HepG2 (cell line): ENCODE data around the gene IQCC. TPM values are rescaled to one million over a fixed set of nuclear protein-coding genes. Genes with fewer than 3 reads are reported as not detected.

ENCODE experiments used
- ARHGAP35 ChIP-seq: sonication (generic); formaldehyde crosslinking; IDR thresholded peaks from 2 replicates; pipeline ENCODE4 v1.9.0; 2022; ENCODE audit warnings: mild to moderate bottlenecking, inconsistent platforms, moderate library complexity, missing genetic modification reagents, borderline replicate concordance
- BORCS8-MEF2B ChIP-seq: sonication (generic); formaldehyde crosslinking; IDR thresholded peaks from 2 replicates; pipeline ENCODE4 v1.8.0; 2022; ENCODE audit warnings: mild to moderate bottlenecking, missing genetic modification reagents
- CCDC6 ChIP-seq: sonication (generic); formaldehyde crosslinking; IDR thresholded peaks from 2 replicates; pipeline ENCODE4 v1.8.1; 2022; ENCODE audit warnings: mild to moderate bottlenecking, missing genetic modification reagents, moderate library complexity
- ELF3 ChIP-seq: IDR thresholded peaks from 2 replicates; pipeline ENCODE4 v1.6.1; 2016; ENCODE audit warnings: missing genetic modification reagents, missing compliant biosample characterization
- FIP1L1 ChIP-seq: fragments of 200-400 bp; formaldehyde crosslinking; IDR thresholded peaks from 2 replicates; pipeline ENCODE4 v1.6.1; 2018; ENCODE audit warnings: low read depth, mild to moderate bottlenecking, low read length, moderate library complexity, borderline replicate concordance; ENCODE audit not compliant: insufficient read depth
- FOXO1 ChIP-seq: sonication (generic); formaldehyde crosslinking; IDR thresholded peaks from 2 replicates; pipeline ENCODE4 v1.4.0; 2020; ENCODE audit warnings: missing genetic modification reagents
- HDAC1 ChIP-seq: sonication (generic); formaldehyde crosslinking; IDR thresholded peaks from 2 replicates; pipeline ENCODE4 v1.5.1; 2020; ENCODE audit warnings: mild to moderate bottlenecking, missing genetic modification reagents
- HOXA3 ChIP-seq: sonication (generic); formaldehyde crosslinking; IDR thresholded peaks from 2 replicates; pipeline ENCODE4 v1.5.0; 2020; ENCODE audit warnings: missing genetic modification reagents
- LCORL ChIP-seq, 2 experiments: fragments of 450-650 bp in 1 of 2; sonication (generic) in 1 of 2; formaldehyde crosslinking in 1 of 2; IDR thresholded peaks; 2 replicates each; pipeline versions ENCODE4 v1.5.0 to v1.6.1; 2017 to 2020; ENCODE audit warnings: antibody characterized with exemption in 1 of 2, missing genetic modification reagents in 1 of 2
- MED1 ChIP-seq: sonication (generic); formaldehyde crosslinking; IDR thresholded peaks from 2 replicates; pipeline ENCODE4 v1.4.0; 2020; ENCODE audit warnings: missing genetic modification reagents
- POGZ ChIP-seq: sonication (generic); formaldehyde crosslinking; IDR thresholded peaks from 2 replicates; pipeline ENCODE4 v1.4.0; 2020; ENCODE audit warnings: mild to moderate bottlenecking, missing genetic modification reagents
- RBAK ChIP-seq: sonication (generic); formaldehyde crosslinking; IDR thresholded peaks from 2 replicates; pipeline ENCODE4 v1.5.1; 2020; ENCODE audit warnings: mild to moderate bottlenecking, missing genetic modification reagents
- RXRA ChIP-seq: sonication (generic); formaldehyde crosslinking; IDR thresholded peaks from 2 replicates; pipeline ENCODE4 v1.5.1; 2020; ENCODE audit warnings: missing genetic modification reagents
- SETDB1 ChIP-seq: sonication (generic); formaldehyde crosslinking; IDR thresholded peaks from 2 replicates; pipeline ENCODE4 v1.5.1; 2020; ENCODE audit warnings: missing genetic modification reagents, mild to moderate bottlenecking, borderline replicate concordance
- SP4 ChIP-seq: sonication (generic); formaldehyde crosslinking; IDR thresholded peaks from 2 replicates; pipeline ENCODE4 v1.8.1; 2023; ENCODE audit warnings: mild to moderate bottlenecking, missing genetic modification reagents
- TSC22D2 ChIP-seq: sonication (generic); formaldehyde crosslinking; IDR thresholded peaks from 2 replicates; pipeline ENCODE4 v1.5.1; 2020; ENCODE audit warnings: missing genetic modification reagents, mild to moderate bottlenecking, borderline replicate concordance
- ZNF20 ChIP-seq: sonication (generic); formaldehyde crosslinking; IDR thresholded peaks from 2 replicates; pipeline ENCODE4 v1.4.0; 2020; ENCODE audit warnings: mild to moderate bottlenecking, moderate library complexity, missing genetic modification reagents
- ZNF207 ChIP-seq: fragments of 450-650 bp; IDR thresholded peaks from 2 replicates; pipeline ENCODE4 v1.6.1; 2016; ENCODE audit warnings: antibody characterized with exemption, borderline replicate concordance
- ZNF501 ChIP-seq: sonication (generic); formaldehyde crosslinking; IDR thresholded peaks from 2 replicates; pipeline ENCODE4 v1.5.1; 2020; ENCODE audit warnings: mild to moderate bottlenecking, moderate library complexity, missing genetic modification reagents
- ZNF546 ChIP-seq: sonication (generic); formaldehyde crosslinking; conservative IDR thresholded peaks from 2 replicates; pipeline ENCODE4 v1.8.1; 2023; ENCODE audit warnings: mild to moderate bottlenecking, missing genetic modification reagents
- ZNF549 ChIP-seq: sonication (generic); formaldehyde crosslinking; IDR thresholded peaks from 2 replicates; pipeline ENCODE4 v1.5.0; 2020; ENCODE audit warnings: missing genetic modification reagents
- ZNF577 ChIP-seq: sonication (generic); formaldehyde crosslinking; IDR thresholded peaks from 2 replicates; pipeline ENCODE4 v1.4.0; 2020; ENCODE audit warnings: mild to moderate bottlenecking, low read depth, missing genetic modification reagents, borderline replicate concordance
- ZNF615 ChIP-seq: sonication (generic); formaldehyde crosslinking; IDR thresholded peaks from 2 replicates; pipeline ENCODE4 v1.5.0; 2020; ENCODE audit warnings: mild to moderate bottlenecking, missing genetic modification reagents, borderline replicate concordance
- ZNF724P ChIP-seq: sonication (generic); formaldehyde crosslinking; IDR thresholded peaks from 2 replicates; pipeline ENCODE4 v1.8.0; 2022; ENCODE audit warnings: missing genetic modification reagents, borderline replicate concordance
- polyA plus RNA-seq, 8 experiments: library from polyadenylated mRNA; depleted of rRNA in 3 of 8; stranded (reverse) in 7 of 8; unstranded in 1 of 8; fragments of >200 nt; fragmentation: Illumina TruSeq in 4 of 8; extraction: Trizol in 4 of 8; gene quantifications; 2 replicates each; pipeline versions ENCODE4 v1.2.1 to v1.2.3, GENCODE V29; 2011 to 2016; ENCODE audit warnings: low read depth in 4 of 8, missing spikeins in 1 of 8, mixed read lengths in 1 of 8; ENCODE audit not compliant: insufficient read depth in 1 of 8
- total RNA-seq, 5 experiments: library from RNA; depleted of rRNA; stranded (reverse); fragments of >200 nt; fragmentation: Illumina TruSeq; extraction: Trizol; gene quantifications; 2 replicates each; pipeline ENCODE4 v1.2.3, GENCODE V29; 2016; ENCODE audit warnings: low read depth in 1 of 5
- TF ChIP-seq, protein P1 (sequence below): sonication (generic); formaldehyde crosslinking; conservative IDR thresholded peaks from 2 replicates; pipeline ENCODE4 v1.4.0; 2020; ENCODE audit warnings: missing genetic modification reagents
- TF ChIP-seq, protein P2 (sequence below): sonication (generic); formaldehyde crosslinking; IDR thresholded peaks from 2 replicates; pipeline ENCODE4 v1.8.0; 2023; ENCODE audit warnings: mild to moderate bottlenecking, missing genetic modification reagents
- TF ChIP-seq, protein P3 (sequence below): IDR thresholded peaks from 2 replicates; pipeline ENCODE4 v1.6.1; 2012; ENCODE audit warnings: inconsistent platforms
- TF ChIP-seq, protein P4 (sequence below): sonication (generic); formaldehyde crosslinking; IDR thresholded peaks from 2 replicates; pipeline ENCODE4 v1.5.0; 2020; ENCODE audit warnings: missing genetic modification reagents

IQCC gene
- total and polyA plus RNA-seq, 2 of the 13 experiments (the other 11 are each of a cell fraction or from before 2014, with no cell fraction given), result 1.7 to 3.0 TPM

DNA sequence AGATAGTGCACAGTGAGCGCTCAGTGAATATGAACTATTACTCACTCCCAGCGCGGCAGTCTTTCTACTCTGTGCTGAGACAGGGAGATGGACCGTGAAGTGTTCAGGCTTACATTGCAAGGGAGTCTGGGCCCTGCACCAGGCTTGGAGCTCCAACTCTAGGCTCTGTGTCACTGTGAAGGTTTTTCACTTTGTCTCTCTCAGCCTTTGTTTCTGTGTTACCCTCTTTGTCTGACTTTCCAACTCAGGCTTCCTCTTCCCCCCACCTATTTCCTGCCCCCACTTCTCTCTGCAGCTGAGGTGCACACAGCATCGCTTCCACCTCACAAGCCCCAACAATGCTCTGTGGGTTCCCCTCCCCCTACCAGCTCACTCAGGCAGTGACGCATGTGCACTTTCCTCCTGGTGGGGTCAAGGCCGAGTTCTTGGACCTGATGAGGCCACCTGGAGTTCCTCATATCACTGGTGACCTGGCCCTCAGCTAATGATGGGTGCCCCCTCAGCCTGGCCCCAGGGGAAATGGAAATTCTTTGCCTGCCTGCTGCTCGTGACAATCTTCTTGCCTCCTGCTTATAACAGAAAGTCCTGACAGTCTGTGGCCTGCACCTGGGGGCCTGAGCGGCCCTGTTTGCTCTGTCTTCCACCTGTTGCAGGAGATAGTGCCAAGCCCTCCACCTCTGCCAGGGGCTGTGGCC is 44.5 kb downstream of the IQCC start (continued):
- TF ChIP-seq, protein P1, sequence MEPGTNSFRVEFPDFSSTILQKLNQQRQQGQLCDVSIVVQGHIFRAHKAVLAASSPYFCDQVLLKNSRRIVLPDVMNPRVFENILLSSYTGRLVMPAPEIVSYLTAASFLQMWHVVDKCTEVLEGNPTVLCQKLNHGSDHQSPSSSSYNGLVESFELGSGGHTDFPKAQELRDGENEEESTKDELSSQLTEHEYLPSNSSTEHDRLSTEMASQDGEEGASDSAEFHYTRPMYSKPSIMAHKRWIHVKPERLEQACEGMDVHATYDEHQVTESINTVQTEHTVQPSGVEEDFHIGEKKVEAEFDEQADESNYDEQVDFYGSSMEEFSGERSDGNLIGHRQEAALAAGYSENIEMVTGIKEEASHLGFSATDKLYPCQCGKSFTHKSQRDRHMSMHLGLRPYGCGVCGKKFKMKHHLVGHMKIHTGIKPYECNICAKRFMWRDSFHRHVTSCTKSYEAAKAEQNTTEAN (CRISPR knock-in tag), result peak; percentile 83; the same call in 1 of the 2 replicates
- peak; percentile 98 for TF ChIP-seq RXRA (CRISPR knock-in tag)
- TF ChIP-seq ZNF577, result no peak
- no peak for TF ChIP-seq ZNF615 (CRISPR knock-in tag)
- TF ChIP-seq LCORL (IDR thresholded peaks at IDR 0.05), result no peak
- peak; percentile 78; the same call in 1 of the 2 replicates for TF ChIP-seq LCORL (CRISPR knock-in tag; IDR thresholded peaks at IDR 0.05)
- TF ChIP-seq, protein P2, sequence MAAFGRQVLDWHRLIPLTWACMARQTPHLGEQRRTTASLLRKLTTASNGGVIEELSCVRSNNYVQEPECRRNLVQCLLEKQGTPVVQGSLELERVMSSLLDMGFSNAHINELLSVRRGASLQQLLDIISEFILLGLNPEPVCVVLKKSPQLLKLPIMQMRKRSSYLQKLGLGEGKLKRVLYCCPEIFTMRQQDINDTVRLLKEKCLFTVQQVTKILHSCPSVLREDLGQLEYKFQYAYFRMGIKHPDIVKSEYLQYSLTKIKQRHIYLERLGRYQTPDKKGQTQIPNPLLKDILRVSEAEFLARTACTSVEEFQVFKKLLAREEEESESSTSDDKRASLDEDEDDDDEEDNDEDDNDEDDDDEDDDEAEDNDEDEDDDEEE, result no peak
- 0 out of 2 replicates have a peak, but pooled peaks have one; percentile 80 for TF ChIP-seq ZNF546 (CRISPR knock-in tag)
- TF ChIP-seq, protein P3, sequence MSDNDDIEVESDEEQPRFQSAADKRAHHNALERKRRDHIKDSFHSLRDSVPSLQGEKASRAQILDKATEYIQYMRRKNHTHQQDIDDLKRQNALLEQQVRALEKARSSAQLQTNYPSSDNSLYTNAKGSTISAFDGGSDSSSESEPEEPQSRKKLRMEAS, result peak; percentile 87
- TF ChIP-seq RBAK (CRISPR knock-in tag), result 0 out of 2 replicates have a peak, but pooled peaks have one; percentile 23
- TF ChIP-seq CCDC6 (CRISPR knock-in tag), result 0 out of 2 replicates have a peak, but pooled peaks have one; percentile 46
- TF ChIP-seq ARHGAP35 (CRISPR knock-in tag), result peak; percentile 88; the same call in 1 of the 2 replicates
- no peak for TF ChIP-seq ZNF207
- TF ChIP-seq ZNF20, result no peak
- TF ChIP-seq SP4, result peak; percentile 13; the same call in 1 of the 2 replicates
- TF ChIP-seq, protein P4, sequence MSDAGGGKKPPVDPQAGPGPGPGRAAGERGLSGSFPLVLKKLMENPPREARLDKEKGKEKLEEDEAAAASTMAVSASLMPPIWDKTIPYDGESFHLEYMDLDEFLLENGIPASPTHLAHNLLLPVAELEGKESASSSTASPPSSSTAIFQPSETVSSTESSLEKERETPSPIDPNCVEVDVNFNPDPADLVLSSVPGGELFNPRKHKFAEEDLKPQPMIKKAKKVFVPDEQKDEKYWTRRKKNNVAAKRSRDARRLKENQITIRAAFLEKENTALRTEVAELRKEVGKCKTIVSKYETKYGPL (CRISPR knock-in tag), result no peak
- TF ChIP-seq ZNF724P (CRISPR knock-in tag), result no peak; the same call in 1 of the 2 replicates
- TF ChIP-seq ZNF501 (CRISPR knock-in tag), result no peak; the same call in 1 of the 2 replicates
- peak; percentile 98 for TF ChIP-seq HDAC1 (CRISPR knock-in tag)
- peak; percentile 72 for TF ChIP-seq HOXA3 (CRISPR knock-in tag)
- peak; percentile 84 for TF ChIP-seq MED1 (CRISPR knock-in tag)
- TF ChIP-seq ELF3, result peak; percentile 93
- peak; percentile 46; the same call in 1 of the 2 replicates for TF ChIP-seq BORCS8-MEF2B (CRISPR knock-in tag)
- no peak for TF ChIP-seq FIP1L1
- TF ChIP-seq ZNF549 (CRISPR knock-in tag), result no peak
- TF ChIP-seq TSC22D2 (CRISPR knock-in tag), result no peak
- TF ChIP-seq FOXO1 (CRISPR knock-in tag), result peak; percentile 72; the same call in 1 of the 2 replicates
- peak; percentile 73 for TF ChIP-seq POGZ
- no peak for TF ChIP-seq SETDB1 (CRISPR knock-in tag)
